ENCODE results near the gene ARID5B.

The ARID5B gene

GRCh38 chr10:61903928-61904344 lies 2.4 kb downstream of the ARID5B start (continued):
- TF ChIP-seq PRDM4 (tag by site-specific recombination; IDR thresholded peaks at IDR 0.05) (no peak; the same call in 1 of the 2 replicates), KLF9 (tag by site-specific recombination; IDR thresholded peaks at IDR 0.05; ENCODE audit: low read depth) (no peak), ZNF433 (tag by site-specific recombination; IDR thresholded peaks at IDR 0.05; ENCODE audit: low read depth) (no peak), HOXD13 (CRISPR knock-in tag; IDR thresholded peaks at IDR 0.05; ENCODE audit: borderline replicate concordance) (no peak), ZNF610 (tag by site-specific recombination; IDR thresholded peaks at IDR 0.05; ENCODE audit: borderline replicate concordance) (no peak), ZNF24 (tag by site-specific recombination; IDR thresholded peaks at IDR 0.05) (no peak), ZNF529 (tag by site-specific recombination; IDR thresholded peaks at IDR 0.05; ENCODE audit: insufficient replicate concordance) (no peak), GFI1B (tag by site-specific recombination; IDR thresholded peaks at IDR 0.05) (no peak), ZNF19 (tag by site-specific recombination; IDR thresholded peaks at IDR 0.05; ENCODE audit: low read depth) (no peak), ZNF311 (tag by site-specific recombination; IDR thresholded peaks at IDR 0.05; ENCODE audit: borderline replicate concordance) (no peak), SCRT1 (tag by site-specific recombination; IDR thresholded peaks at IDR 0.05; ENCODE audit: borderline replicate concordance) (no peak; the same call in 1 of the 2 replicates), ZNF391 (tag by site-specific recombination; IDR thresholded peaks at IDR 0.05; ENCODE audit: borderline replicate concordance, low read depth) (no peak), BCL11A (tag by site-specific recombination; IDR thresholded peaks at IDR 0.05; ENCODE audit: low read depth) (0 out of 2 replicates have a peak, but pooled peaks have one; percentile 19), SCRT2 (tag by site-specific recombination; IDR thresholded peaks at IDR 0.05) (peak; percentile 41; the same call in 1 of the 2 replicates), ZNF248 (tag by site-specific recombination; IDR thresholded peaks at IDR 0.05) (no peak), ZNF501 (tag by site-specific recombination; IDR thresholded peaks at IDR 0.05) (no peak), PRDM6 (tag by site-specific recombination; IDR thresholded peaks at IDR 0.05) (peak; percentile 93), TSHZ1 (tag by site-specific recombination; IDR thresholded peaks at IDR 0.05; ENCODE audit: borderline replicate concordance) (no peak), IKZF3 (tag by site-specific recombination; IDR thresholded peaks at IDR 0.05) (peak; percentile 42; the same call in 1 of the 2 replicates), ZNF175 (tag by site-specific recombination; IDR thresholded peaks at IDR 0.05) (no peak), ZNF785 (tag by site-specific recombination; IDR thresholded peaks at IDR 0.05) (no peak), SETDB1 (IDR thresholded peaks at IDR 0.05; ENCODE audit: insufficient read length, low read length) (no peak)
- TF ChIP-seq, protein P1, sequence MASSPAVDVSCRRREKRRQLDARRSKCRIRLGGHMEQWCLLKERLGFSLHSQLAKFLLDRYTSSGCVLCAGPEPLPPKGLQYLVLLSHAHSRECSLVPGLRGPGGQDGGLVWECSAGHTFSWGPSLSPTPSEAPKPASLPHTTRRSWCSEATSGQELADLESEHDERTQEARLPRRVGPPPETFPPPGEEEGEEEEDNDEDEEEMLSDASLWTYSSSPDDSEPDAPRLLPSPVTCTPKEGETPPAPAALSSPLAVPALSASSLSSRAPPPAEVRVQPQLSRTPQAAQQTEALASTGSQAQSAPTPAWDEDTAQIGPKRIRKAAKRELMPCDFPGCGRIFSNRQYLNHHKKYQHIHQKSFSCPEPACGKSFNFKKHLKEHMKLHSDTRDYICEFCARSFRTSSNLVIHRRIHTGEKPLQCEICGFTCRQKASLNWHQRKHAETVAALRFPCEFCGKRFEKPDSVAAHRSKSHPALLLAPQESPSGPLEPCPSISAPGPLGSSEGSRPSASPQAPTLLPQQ (tag by site-specific recombination; IDR thresholded peaks at IDR 0.05), result no peak
- TF ChIP-seq, protein P2, sequence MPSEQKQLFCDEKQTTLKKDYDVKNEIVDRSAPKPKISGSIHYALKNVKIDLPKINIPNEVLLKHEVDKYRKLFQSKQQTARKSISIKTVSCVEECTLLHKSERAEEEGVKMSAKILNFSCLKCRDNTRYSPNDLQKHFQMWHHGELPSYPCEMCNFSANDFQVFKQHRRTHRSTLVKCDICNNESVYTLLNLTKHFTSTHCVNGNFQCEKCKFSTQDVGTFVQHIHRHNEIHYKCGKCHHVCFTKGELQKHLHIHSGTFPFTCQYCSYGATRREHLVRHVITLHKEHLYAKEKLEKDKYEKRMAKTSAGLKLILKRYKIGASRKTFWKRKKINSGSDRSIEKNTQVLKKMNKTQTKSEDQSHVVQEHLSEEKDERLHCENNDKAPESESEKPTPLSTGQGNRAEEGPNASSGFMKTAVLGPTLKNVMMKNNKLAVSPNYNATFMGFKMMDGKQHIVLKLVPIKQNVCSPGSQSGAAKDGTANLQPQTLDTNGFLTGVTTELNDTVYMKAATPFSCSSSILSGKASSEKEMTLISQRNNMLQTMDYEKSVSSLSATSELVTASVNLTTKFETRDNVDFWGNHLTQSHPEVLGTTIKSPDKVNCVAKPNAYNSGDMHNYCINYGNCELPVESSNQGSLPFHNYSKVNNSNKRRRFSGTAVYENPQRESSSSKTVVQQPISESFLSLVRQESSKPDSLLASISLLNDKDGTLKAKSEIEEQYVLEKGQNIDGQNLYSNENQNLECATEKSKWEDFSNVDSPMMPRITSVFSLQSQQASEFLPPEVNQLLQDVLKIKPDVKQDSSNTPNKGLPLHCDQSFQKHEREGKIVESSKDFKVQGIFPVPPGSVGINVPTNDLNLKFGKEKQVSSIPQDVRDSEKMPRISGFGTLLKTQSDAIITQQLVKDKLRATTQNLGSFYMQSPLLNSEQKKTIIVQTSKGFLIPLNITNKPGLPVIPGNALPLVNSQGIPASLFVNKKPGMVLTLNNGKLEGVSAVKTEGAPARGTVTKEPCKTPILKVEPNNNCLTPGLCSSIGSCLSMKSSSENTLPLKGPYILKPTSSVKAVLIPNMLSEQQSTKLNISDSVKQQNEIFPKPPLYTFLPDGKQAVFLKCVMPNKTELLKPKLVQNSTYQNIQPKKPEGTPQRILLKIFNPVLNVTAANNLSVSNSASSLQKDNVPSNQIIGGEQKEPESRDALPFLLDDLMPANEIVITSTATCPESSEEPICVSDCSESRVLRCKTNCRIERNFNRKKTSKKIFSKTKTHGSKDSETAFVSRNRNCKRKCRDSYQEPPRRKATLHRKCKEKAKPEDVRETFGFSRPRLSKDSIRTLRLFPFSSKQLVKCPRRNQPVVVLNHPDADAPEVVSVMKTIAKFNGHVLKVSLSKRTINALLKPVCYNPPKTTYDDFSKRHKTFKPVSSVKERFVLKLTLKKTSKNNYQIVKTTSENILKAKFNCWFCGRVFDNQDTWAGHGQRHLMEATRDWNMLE (tag by site-specific recombination; conservative IDR thresholded peaks at IDR 0.05; ENCODE audit: low read depth), result no peak
- TF ChIP-seq, protein P3, sequence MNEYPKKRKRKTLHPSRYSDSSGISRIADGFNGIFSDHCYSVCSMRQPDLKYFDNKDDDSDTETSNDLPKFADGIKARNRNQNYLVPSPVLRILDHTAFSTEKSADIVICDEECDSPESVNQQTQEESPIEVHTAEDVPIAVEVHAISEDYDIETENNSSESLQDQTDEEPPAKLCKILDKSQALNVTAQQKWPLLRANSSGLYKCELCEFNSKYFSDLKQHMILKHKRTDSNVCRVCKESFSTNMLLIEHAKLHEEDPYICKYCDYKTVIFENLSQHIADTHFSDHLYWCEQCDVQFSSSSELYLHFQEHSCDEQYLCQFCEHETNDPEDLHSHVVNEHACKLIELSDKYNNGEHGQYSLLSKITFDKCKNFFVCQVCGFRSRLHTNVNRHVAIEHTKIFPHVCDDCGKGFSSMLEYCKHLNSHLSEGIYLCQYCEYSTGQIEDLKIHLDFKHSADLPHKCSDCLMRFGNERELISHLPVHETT (tag by site-specific recombination; IDR thresholded peaks at IDR 0.05), result no peak

Data from HEK293 (cell line).